ENCODE data around the gene SAPCD1. TPM values are rescaled to one million over a fixed set of nuclear protein-coding genes. Genes with fewer than 3 reads are reported as not detected.

SAPCD1 gene
- polyA plus RNA-seq, 1 experiment = 0.88 TPM

DNA sequence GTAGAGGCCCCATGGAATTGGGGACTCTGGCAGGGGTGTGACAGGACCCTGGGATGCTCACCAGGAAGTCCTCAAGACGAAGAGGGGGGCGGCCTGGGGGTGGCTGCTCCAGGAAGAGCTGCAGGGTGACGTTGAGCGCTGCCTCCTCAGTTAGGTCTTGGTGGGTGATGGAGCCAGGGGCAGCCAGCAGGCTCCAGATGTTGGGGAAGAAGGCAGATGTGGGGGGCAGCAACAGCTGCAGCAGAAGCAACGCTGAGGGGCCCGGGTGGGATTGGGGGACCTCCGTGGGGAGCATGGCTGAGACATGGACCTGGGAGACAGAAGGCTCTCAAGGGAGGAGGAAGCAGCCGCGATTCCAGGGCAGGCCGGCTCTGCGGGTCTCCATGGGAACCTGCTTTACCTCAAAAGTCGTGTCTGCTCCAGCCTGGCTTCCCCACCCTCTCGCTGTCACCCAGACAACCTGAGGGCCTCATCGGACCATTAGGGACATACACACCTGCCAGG lies 14.1 kb downstream of the SAPCD1 start:
- H3K9me3 ChIP-seq (ENCODE audit: control insufficient read depth, insufficient read depth, low read length) = no peaks in the 10 kb centered on the region
- TF ChIP-seq, protein P1, sequence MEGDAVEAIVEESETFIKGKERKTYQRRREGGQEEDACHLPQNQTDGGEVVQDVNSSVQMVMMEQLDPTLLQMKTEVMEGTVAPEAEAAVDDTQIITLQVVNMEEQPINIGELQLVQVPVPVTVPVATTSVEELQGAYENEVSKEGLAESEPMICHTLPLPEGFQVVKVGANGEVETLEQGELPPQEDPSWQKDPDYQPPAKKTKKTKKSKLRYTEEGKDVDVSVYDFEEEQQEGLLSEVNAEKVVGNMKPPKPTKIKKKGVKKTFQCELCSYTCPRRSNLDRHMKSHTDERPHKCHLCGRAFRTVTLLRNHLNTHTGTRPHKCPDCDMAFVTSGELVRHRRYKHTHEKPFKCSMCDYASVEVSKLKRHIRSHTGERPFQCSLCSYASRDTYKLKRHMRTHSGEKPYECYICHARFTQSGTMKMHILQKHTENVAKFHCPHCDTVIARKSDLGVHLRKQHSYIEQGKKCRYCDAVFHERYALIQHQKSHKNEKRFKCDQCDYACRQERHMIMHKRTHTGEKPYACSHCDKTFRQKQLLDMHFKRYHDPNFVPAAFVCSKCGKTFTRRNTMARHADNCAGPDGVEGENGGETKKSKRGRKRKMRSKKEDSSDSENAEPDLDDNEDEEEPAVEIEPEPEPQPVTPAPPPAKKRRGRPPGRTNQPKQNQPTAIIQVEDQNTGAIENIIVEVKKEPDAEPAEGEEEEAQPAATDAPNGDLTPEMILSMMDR (IDR thresholded peaks at IDR 0.05; ENCODE audit: low read depth, low read length) = no peak
- CTCF ChIA-PET = no interaction called here
- no peak overlapping the region for H3K4me3 ChIP-seq (ENCODE audit: low read depth, low read length)
- H3K27me3 ChIP-seq (ENCODE audit: control insufficient read depth, insufficient read depth, low read length) = no peaks in the 10 kb centered on the region
- POLR2A ChIA-PET = no interaction called here
- no peak overlapping the region for H3K27ac ChIP-seq (ENCODE audit: low read depth, low read length)
- DNase-seq (ENCODE audit: low read depth, low spot score) = no peak

DNA sequence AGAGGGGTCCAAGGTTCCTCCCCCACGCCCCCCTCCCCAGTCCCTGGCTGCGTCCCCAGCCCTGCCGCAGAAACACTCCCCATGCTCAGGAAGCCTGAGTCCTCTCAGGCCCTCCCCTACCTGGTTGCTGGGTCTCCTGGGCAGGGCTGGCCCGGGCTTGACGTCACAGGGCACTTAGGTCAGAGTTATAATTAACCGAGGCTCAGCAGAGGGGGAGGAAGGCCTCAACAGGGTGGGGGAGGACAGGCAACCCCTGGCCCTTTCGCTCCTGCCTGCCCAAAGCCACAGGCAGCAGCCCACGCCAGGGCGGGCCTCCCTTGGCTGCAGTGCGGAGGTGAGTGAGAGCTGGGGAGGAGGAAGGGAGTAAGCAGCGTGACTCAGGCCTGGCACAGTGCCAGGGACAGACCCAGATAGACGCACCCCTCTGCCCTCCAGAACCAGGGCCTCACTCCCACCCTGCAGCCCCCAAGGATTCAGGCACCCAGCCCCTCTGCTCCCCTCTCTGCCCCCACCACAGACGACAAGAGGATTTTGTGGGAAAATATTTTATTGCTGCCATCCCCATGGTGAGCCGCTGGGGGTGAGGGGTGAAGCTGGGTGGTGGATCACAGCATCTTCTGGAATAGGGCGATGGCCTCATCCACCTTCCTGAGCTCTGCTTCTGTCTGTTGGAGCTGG lies 14.7 kb downstream of the SAPCD1 start, which contains the start of gene VWA7:
VWA7 (minus strand) TSS at position 340 of the 678 bp plus-strand sequence. CDS start 549 bp downstream, outside the sequence.
- POLR2A ChIA-PET = interaction anchor here (0.8 to 1.3 kb wide), 2 partner anchors 24 to 50 kb away, joined by 3 to 9 read pairs; partner anchors contain the start of gene HSPA1B
- peak within 1 kb of the TSS; percentile 21 for H3K27ac ChIP-seq (ENCODE audit: low read depth, low read length)
- H3K9me3 ChIP-seq (ENCODE audit: control insufficient read depth, insufficient read depth, low read length) = no peaks in the 10 kb centered on the region
- no peak within 1 kb of the TSS for H3K4me3 ChIP-seq (ENCODE audit: low read depth, low read length)
- CTCF ChIA-PET = interaction anchor here (1.0 to 4.2 kb wide), 2 partner anchors 14 to 30 kb away, joined by 3 to 24 read pairs; partner anchors contain the start of gene LSM2
- no peak for DNase-seq (ENCODE audit: low read depth, low spot score)
- H3K27me3 ChIP-seq (ENCODE audit: control insufficient read depth, insufficient read depth, low read length) = no peaks in the 10 kb centered on the region
- TF ChIP-seq, protein P1 (IDR thresholded peaks at IDR 0.05; ENCODE audit: low read depth, low read length) = no peak

DNA sequence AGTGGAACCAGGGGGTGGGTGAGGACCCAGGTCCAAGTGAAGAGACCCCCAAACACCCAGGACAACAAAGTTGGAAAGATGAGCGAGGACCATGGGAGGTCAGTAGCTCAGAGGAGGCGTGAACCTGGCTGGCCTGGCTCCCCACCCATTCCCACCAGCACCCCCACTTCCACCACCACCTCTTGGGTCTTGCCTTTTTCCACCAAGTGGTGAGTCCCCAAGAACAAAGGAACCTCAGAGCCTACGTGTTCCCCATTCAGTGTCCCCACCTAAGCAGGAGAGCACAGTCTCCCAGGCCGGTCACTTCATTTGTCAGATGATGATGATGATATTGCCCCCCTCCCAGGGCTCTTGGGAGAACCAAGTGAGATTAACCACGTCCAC lies 15.2 kb downstream of the SAPCD1 start:
- TF ChIP-seq, protein P1 (IDR thresholded peaks at IDR 0.05; ENCODE audit: low read depth, low read length) = no peak
- DNase-seq (ENCODE audit: low read depth, low spot score) = no peak
- H3K27ac ChIP-seq (ENCODE audit: low read depth, low read length) = peak overlapping the region; percentile 21
- ChIA-PET CTCF (interaction anchor here (1.0 to 4.2 kb wide), 2 partner anchors 14 to 29 kb away, joined by 3 to 24 read pairs; partner anchors contain the start of gene LSM2), POLR2A (interaction anchor here (0.8 to 1.3 kb wide), 2 partner anchors 25 to 50 kb away, joined by 3 to 9 read pairs; partner anchors contain the start of gene HSPA1B)
- no peaks in the 10 kb centered on the region for H3K27me3 ChIP-seq (ENCODE audit: control insufficient read depth, insufficient read depth, low read length)
- H3K4me3 ChIP-seq (ENCODE audit: low read depth, low read length) = no peak overlapping the region
- H3K9me3 ChIP-seq (ENCODE audit: control insufficient read depth, insufficient read depth, low read length) = no peaks in the 10 kb centered on the region

DNA sequence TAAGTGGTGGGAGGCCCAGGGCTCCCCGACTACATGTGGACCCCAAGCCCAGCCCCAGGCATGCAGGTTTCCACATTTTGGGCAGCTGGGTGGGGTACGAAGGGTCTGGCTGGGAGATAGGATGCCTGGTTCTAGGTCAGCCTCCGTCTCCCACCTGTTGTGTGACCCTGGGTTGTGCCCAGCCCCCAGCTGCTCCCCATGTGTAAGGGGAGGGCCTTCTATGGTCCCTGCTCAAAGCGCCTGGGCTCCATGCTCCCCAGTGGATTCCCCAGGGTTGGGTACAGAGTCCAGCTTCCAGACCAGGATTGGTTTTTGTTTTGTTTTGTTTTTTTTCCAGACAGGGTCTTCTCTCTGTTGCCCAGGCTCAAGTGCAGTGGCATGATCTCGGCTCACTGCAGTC lies 15.7 kb downstream of the SAPCD1 start:
- H3K4me3 ChIP-seq (ENCODE audit: low read depth, low read length) = no peak overlapping the region
- H3K27me3 ChIP-seq (ENCODE audit: control insufficient read depth, insufficient read depth, low read length) = no peaks in the 10 kb centered on the region
- ChIA-PET POLR2A (interaction anchor here (0.5 to 1.3 kb wide), 2 partner anchors 49 to 85 kb away, joined by 3 to 9 read pairs; partner anchors contain the start of gene HSPA1B), CTCF (interaction anchor here (1.0 to 4.2 kb wide), 3 partner anchors 8 to 29 kb away, joined by 3 to 24 read pairs (median 3); partner anchors contain the start of gene LSM2)
- peak overlapping the region; percentile 21 for H3K27ac ChIP-seq (ENCODE audit: low read depth, low read length)
- no peak for DNase-seq (ENCODE audit: low read depth, low spot score)
- TF ChIP-seq, protein P1 (IDR thresholded peaks at IDR 0.05; ENCODE audit: low read depth, low read length) = no peak
- H3K9me3 ChIP-seq (ENCODE audit: control insufficient read depth, insufficient read depth, low read length) = no peaks in the 10 kb centered on the region
